A375 (cell line): Measurements from ENCODE around the gene SLC25A13. TPM values are rescaled to one million over a fixed set of nuclear protein-coding genes. Genes with fewer than 3 reads are reported as not detected.

ENCODE experiments used
- small RNA-seq: library from RNA; depleted of rRNA; stranded (forward); fragments of <200 nt; gene quantifications from one replicate; pipeline ENCODE3, GENCODE V24; 2014
- total RNA-seq: library from RNA; depleted of rRNA; stranded (reverse); fragments of >200 nt; shearing (Covaris generic); gene quantifications from 2 replicates; pipeline ENCODE4 v1.2.3, GENCODE V29; 2014; rRNA removed

Gene SLC25A13
- total RNA-seq = 19.4 and 22.8 TPM in 2 replicates

GRCh38 chr7:96321658-96322372 lies at the start of gene SLC25A13:
Gene SLC25A13, minus strand, starts transcription at chr7:96322098. Its CDS starts 142 bp downstream, at chr7:96321956.

Small RNAs within 50 kb of the gene (small RNA-seq; reads per million reads assigned to genes)
- not detected for gene AC084368.1
- gene MIR591 = not detected
- not detected for gene RNU6-364P
- not detected for gene RNU6-532P
